Sigmoid colon (tissue), 7 donors: ENCODE measurements around the gene FAM227B. TPM values are rescaled to one million over a fixed set of nuclear protein-coding genes. Genes with fewer than 3 reads are reported as not detected.

Experiments
- DNase-seq: peaks from one replicate; pipeline ENCODE4 v3.0.0-alpha.2; 2019
- H3K27ac ChIP-seq, 4 donors: fragments of 200-600 bp; sonication (generic); one replicate each; pipeline ENCODE4 v1.5.1; 2016 to 2019; ENCODE audit warnings: mild to moderate bottlenecking in 1 of 4
- H3K27me3 ChIP-seq, 3 donors: fragments of 200-600 bp; sonication (generic); one replicate each; pipeline ENCODE4 v1.5.1; 2019; ENCODE audit warnings: mild to moderate bottlenecking in 1 of 3
- H3K36me3 ChIP-seq, 4 donors: fragments of 200-600 bp; sonication (generic); one replicate each; pipeline ENCODE4 v1.5.1; 2016 to 2019
- H3K4me1 ChIP-seq, 4 donors: fragments of 200-600 bp; sonication (generic); one replicate each; pipeline ENCODE4 v1.5.1; 2017 to 2019
- H3K4me3 ChIP-seq, 4 donors: fragments of 200-600 bp; sonication (generic); one replicate each; pipeline ENCODE4 v1.5.1; 2017 to 2019; ENCODE audit warnings: mild to moderate bottlenecking in 2 of 4, moderate library complexity in 1 of 4
- H3K9me3 ChIP-seq, 4 donors: fragments of 200-600 bp in 3 of 4; sonication (generic) in 3 of 4; one replicate each; pipeline versions ENCODE4 v1.5.1 to v1.6.1; 2013 to 2019
- EP300 ChIP-seq, 4 donors: sonication (generic); formaldehyde crosslinking; IDR thresholded peaks; one replicate each; pipeline ENCODE4 v1.6.1; 2017; ENCODE audit warnings: antibody characterized with exemption in 4 of 4
- POLR2A ChIP-seq, 2 donors: fragments of 450-650 bp; IDR thresholded peaks; one replicate each; pipeline ENCODE4 v1.6.1; 2016; ENCODE audit warnings: antibody characterized with exemption in 2 of 2, mild to moderate bottlenecking in 2 of 2, moderate library complexity in 2 of 2
- POLR2AphosphoS5 ChIP-seq, 4 donors: sonication (generic); formaldehyde crosslinking; IDR thresholded peaks; one replicate each; pipeline ENCODE4 v1.6.1; 2017; ENCODE audit warnings: antibody characterized with exemption in 4 of 4
- WGBS, 2 donors: extraction: QIAGEN DNeasy Blood & Tissue Kit; methylation state at CpG; one replicate each; pipeline ENCODE4 v1.1.7; 2013; 5-methylcytosine and 5-hydroxymethylcytosine counted together
- intact Hi-C: fragments of 100-400 bp; cut with DNase I; formaldehyde crosslinking; loops from one replicate; pipeline ENCODE4 v1.15.1; 2023
- polyA plus RNA-seq, 3 donors: library from polyadenylated mRNA; stranded (reverse); fragments of 200-250 nt; gene quantifications; one replicate each; pipeline ENCODE4 v1.2.3, GENCODE V29; 2013
- total RNA-seq, 4 donors: library from RNA; depleted of rRNA; stranded (reverse); fragments of >200 nt; gene quantifications; one replicate each; pipeline ENCODE4 v1.1.0, GENCODE V29; 2016
- TF ChIP-seq, protein P1 (sequence below), 4 experiments: fragments of 450-650 bp in 3 of 4; fragments of 200-600 bp in 1 of 4; IDR thresholded peaks; one replicate each; pipeline ENCODE4 v1.5.1; 2016 to 2019; ENCODE audit warnings: antibody characterized with exemption in 4 of 4, mild to moderate bottlenecking in 3 of 4, moderate library complexity in 2 of 4
- donor health status: healthy with polysubstance abuse.
- donor health status: Bipolar disorder and iron deficiency.
- donor health status: healthy.

FAM227B gene
- total and polyA plus RNA-seq, 7 donors: 1.8 to 21.1 (median 11.1) TPM

DNA sequence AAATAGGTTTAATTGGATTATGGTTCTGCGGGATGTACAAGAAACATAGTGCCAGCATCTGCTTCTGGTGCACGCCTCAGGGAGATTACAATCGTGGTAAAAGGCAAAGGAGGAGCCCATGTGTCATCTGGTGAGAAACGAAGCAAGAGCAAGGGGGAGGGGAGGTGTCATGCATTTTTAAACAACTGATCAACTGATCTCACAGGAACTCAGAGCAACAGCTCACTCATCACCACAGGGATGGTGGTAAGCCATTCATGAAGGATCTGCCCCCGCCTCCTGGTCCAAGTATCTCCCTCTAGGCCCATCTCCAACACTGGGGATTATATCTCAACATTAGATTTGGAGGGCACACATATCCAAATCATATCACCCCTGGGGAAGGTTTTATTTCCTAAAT lies 239.7 kb downstream of the FAM227B start:
- TF ChIP-seq, protein P1, sequence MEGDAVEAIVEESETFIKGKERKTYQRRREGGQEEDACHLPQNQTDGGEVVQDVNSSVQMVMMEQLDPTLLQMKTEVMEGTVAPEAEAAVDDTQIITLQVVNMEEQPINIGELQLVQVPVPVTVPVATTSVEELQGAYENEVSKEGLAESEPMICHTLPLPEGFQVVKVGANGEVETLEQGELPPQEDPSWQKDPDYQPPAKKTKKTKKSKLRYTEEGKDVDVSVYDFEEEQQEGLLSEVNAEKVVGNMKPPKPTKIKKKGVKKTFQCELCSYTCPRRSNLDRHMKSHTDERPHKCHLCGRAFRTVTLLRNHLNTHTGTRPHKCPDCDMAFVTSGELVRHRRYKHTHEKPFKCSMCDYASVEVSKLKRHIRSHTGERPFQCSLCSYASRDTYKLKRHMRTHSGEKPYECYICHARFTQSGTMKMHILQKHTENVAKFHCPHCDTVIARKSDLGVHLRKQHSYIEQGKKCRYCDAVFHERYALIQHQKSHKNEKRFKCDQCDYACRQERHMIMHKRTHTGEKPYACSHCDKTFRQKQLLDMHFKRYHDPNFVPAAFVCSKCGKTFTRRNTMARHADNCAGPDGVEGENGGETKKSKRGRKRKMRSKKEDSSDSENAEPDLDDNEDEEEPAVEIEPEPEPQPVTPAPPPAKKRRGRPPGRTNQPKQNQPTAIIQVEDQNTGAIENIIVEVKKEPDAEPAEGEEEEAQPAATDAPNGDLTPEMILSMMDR (IDR thresholded peaks at IDR 0.05): no peak
- TF ChIP-seq EP300 (IDR thresholded peaks at IDR 0.05) (no peak), POLR2AphosphoS5 (IDR thresholded peaks at IDR 0.05) (no peak), POLR2A (IDR thresholded peaks at IDR 0.05) (no peak)
- Histone ChIP-seq H3K9me3 (no peaks in the 10 kb centered on the region), H3K36me3 (no peaks in the 10 kb centered on the region), H3K27ac (no peak overlapping the region), H3K4me1 (no peaks in the 10 kb centered on the region), H3K27me3 (no peaks in the 10 kb centered on the region), H3K4me3 (no peak overlapping the region)
- intact Hi-C loops: no loop called here
- DNase-seq: no peak
- 86 to 89% methylated on average over 5 of the region's 5 CpGs for WGBS, 2 donors

DNA sequence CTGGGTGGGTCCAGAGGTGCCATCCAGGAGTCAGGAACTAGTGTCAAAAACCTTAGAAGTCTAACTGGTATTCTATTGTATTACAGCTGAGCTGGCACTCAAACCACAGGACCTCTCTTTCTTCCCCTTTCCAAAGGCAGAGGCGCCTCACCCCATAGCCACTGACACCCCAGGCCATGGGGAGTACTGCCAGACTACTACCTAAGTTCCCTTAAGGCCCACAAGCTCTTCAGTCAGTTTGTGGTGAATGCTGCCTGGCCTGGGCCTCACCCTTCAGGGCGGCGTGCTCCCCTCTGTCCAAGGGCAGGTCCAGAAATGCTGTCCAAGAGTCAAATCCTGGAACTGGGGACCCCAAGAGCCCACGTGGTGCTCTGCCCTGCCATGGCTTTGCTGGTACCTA lies 240.6 kb downstream of the FAM227B start:
- DNase-seq: no peak
- intact Hi-C loops: no loop called here
- H3K27ac ChIP-seq: no peak overlapping the region
- no peaks in the 10 kb centered on the region for H3K9me3 ChIP-seq
- H3K4me1 ChIP-seq: no peaks in the 10 kb centered on the region
- H3K36me3 ChIP-seq: no peaks in the 10 kb centered on the region
- no peaks in the 10 kb centered on the region for H3K27me3 ChIP-seq
- WGBS, 2 donors: 88 to 90% methylated on average over 4 of the region's 4 CpGs
- TF ChIP-seq POLR2A (IDR thresholded peaks at IDR 0.05) (no peak), POLR2AphosphoS5 (IDR thresholded peaks at IDR 0.05) (no peak)
- no peak overlapping the region for H3K4me3 ChIP-seq

DNA sequence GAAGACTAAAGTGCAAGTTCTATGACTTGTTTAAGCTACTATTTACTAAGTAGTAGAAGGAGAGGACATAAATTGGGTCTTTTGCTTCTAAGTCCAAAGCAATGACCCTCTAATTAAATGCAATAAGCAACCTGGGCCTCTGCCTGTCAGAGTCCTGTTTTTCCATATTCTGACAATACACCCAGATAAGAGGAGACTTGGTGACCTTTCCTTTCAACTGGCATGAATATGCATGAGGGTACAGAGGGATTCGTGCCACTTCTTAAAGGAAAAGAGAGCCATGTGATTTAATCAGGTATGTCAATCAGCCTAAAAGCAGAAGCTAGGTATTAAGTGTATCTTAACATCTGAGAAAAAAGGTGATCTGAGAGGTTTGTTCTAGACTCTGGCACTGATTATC lies 248.3 kb downstream of the FAM227B start:
- DNase-seq: no peak
- intact Hi-C loops: no loop called here
- Histone ChIP-seq H3K36me3 (no peaks in the 10 kb centered on the region), H3K27me3 (no peaks in the 10 kb centered on the region), H3K9me3 (no peaks in the 10 kb centered on the region), H3K4me1 (no peaks in the 10 kb centered on the region), H3K27ac (no peak overlapping the region), H3K4me3 (no peak overlapping the region)
- TF ChIP-seq EP300 (IDR thresholded peaks at IDR 0.05): no peak
- TF ChIP-seq POLR2A (IDR thresholded peaks at IDR 0.05): no peak
- TF ChIP-seq, protein P1 (IDR thresholded peaks at IDR 0.05): no peak
- no peak for TF ChIP-seq POLR2AphosphoS5 (IDR thresholded peaks at IDR 0.05)
- WGBS, 2 donors: 58 to 71% methylated on average over 1 of the region's 1 CpG

DNA sequence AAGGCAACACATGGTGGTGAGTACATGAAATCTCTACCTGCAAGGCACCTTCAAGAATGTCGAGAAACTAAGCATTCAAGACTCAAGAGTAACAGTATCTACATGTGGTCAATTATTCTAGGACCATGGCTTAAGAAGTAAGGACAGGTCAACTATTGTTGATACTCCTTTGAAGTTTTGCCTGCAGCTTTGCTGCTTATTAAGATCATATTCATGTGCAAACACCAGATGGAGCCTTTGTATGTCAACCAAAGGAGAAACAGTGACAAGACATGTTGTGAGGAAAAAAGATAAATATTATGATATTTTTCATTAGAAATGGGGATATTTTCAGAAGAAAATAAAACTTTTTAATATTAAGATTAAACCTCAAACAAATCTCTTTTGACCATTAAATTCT lies 249.8 kb downstream of the FAM227B start:
- intact Hi-C loops: no loop called here
- DNase-seq: no peak
- Histone ChIP-seq H3K27me3 (no peaks in the 10 kb centered on the region), H3K4me1 (no peaks in the 10 kb centered on the region), H3K4me3 (no peak overlapping the region), H3K36me3 (no peaks in the 10 kb centered on the region), H3K27ac (no peak overlapping the region), H3K9me3 (no peaks in the 10 kb centered on the region)
- TF ChIP-seq POLR2AphosphoS5 (IDR thresholded peaks at IDR 0.05) (no peak), POLR2A (IDR thresholded peaks at IDR 0.05) (no peak), EP300 (IDR thresholded peaks at IDR 0.05) (no peak)
- TF ChIP-seq, protein P1 (IDR thresholded peaks at IDR 0.05): no peak
- WGBS, 2 donors: 87 to 95% methylated on average over 1 of the region's 1 CpG

- H3K27ac ChIP-seq: no peak overlapping the region
- intact Hi-C loops: no loop called here
- H3K36me3 ChIP-seq: no peaks in the 10 kb centered on the region
- no peaks in the 10 kb centered on the region for H3K27me3 ChIP-seq
- H3K9me3 ChIP-seq: no peaks in the 10 kb centered on the region
- no peaks in the 10 kb centered on the region for H3K4me1 ChIP-seq
- TF ChIP-seq POLR2AphosphoS5 (IDR thresholded peaks at IDR 0.05) (no peak), POLR2A (IDR thresholded peaks at IDR 0.05) (no peak)
- TF ChIP-seq, protein P1 (IDR thresholded peaks at IDR 0.05): no peak
- DNase-seq: no peak
- WGBS, 2 donors: 98 to 99% methylated on average over 22 of the region's 22 CpGs
- no peak overlapping the region for H3K4me3 ChIP-seq
These were observed 254.1 kb downstream of the FAM227B start for GRCh38 chr15:49366496-49366895.
